ENCODE measurements around the gene RNU6-9.

Gene RNU6-9

DNA sequence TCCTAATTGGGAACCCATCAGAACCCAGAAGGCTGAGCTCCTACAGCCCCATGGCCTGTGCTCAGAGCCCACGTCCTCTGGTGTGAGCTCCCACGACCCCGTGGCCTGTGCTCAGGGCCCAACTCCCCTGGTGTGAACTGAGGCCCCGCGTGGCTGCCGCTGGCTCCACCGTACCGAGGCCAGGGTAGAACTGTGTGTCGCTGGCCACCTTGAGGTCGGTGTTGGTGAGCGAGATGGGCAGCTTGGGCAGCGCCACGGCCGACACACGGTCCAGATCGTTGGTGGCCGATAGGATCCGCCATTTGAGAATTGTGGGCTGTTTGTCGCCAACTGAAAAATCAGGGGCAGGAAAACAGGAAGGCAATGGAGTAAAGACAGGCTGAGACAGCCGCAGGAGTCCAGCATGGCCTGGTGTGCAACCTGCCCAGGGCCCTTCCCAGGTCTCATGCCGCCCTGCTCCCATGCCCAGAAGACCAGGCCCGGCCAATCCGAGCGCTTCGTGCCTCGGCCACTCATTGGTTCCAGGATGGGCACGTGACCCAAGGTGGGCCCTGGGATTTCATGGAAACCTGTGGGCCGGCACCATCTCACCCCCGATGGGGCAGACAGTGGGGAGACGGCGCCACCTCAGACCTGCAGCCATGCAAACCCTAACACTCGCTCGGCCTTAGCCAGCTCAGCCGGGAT is 11.8 kb upstream of the RNU6-9 start:
- peaks cover 69% of the 10 kb centered on the region for H3K36me3 ChIP-seq (ENCODE audit: insufficient read depth, low read length)
- H2AFZ ChIP-seq (ENCODE audit: low read depth, low read length) = no peak overlapping the region
- H4K20me1 ChIP-seq (ENCODE audit: insufficient read depth, low read length) = peaks cover 5% of the 10 kb centered on the region; the same call in 1 of the 2 replicates
- no peak overlapping the region for H3K27ac ChIP-seq (ENCODE audit: low read length)
- no peaks in the 10 kb centered on the region for H3K9me3 ChIP-seq (ENCODE audit: insufficient read depth, low read length, severe bottlenecking)
- H3K9ac ChIP-seq (ENCODE audit: low read depth, low read length) = no peak overlapping the region
- ATAC-seq (ENCODE audit: insufficient read depth, low read depth) (no peak), DNase-seq (no peak)
- TF ChIP-seq, protein P1, sequence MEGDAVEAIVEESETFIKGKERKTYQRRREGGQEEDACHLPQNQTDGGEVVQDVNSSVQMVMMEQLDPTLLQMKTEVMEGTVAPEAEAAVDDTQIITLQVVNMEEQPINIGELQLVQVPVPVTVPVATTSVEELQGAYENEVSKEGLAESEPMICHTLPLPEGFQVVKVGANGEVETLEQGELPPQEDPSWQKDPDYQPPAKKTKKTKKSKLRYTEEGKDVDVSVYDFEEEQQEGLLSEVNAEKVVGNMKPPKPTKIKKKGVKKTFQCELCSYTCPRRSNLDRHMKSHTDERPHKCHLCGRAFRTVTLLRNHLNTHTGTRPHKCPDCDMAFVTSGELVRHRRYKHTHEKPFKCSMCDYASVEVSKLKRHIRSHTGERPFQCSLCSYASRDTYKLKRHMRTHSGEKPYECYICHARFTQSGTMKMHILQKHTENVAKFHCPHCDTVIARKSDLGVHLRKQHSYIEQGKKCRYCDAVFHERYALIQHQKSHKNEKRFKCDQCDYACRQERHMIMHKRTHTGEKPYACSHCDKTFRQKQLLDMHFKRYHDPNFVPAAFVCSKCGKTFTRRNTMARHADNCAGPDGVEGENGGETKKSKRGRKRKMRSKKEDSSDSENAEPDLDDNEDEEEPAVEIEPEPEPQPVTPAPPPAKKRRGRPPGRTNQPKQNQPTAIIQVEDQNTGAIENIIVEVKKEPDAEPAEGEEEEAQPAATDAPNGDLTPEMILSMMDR (IDR thresholded peaks at IDR 0.05; ENCODE audit: borderline replicate concordance, extremely low read depth, low read length, poor library complexity, severe bottlenecking) = no peak
- H3K4me1 ChIP-seq (ENCODE audit: insufficient read depth, low read length) = no peaks in the 10 kb centered on the region
- no peaks in the 10 kb centered on the region for H3K27me3 ChIP-seq (ENCODE audit: insufficient read depth, low read length, poor library complexity)
- H3K4me3 ChIP-seq (ENCODE audit: low read depth in 1 of 2, low read length in 2 of 2) = no peak overlapping the region
- no peaks in the 10 kb centered on the region for H3K79me2 ChIP-seq (ENCODE audit: insufficient read depth, low read length)
- no peak overlapping the region for H3K4me2 ChIP-seq (ENCODE audit: insufficient read depth, low read length)

DNA sequence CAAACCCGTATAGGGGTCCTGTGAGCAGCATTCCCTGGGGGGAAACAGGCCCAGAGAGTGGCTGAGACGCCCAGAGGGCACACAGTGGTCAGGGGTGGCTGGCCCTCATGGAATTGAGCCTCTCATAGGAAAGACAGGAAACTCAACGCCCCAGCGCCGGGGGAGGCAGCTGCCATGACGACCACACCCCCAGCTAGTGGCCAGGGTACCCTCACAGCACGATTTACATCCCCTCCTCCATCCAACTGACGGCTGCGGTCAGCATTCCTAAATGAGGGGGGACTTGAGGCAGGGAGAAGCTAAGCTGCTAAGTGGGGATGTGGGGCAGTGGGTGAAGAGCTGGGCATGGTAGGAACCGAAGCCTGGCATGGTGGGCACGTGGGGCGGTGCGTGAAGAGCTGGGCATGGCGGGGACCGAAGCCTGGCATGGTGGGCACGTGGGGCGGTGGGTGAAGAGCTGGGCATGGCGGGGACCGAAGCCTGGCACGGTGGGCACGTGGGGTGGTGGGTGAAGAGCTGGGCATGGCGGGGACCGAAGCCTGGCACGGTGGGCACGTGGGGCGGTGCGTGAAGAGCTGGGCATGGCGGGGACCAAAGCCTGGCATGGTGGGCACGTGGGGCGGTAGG is 10.3 kb upstream of the RNU6-9 start:
- DNase-seq = no peak

DNA sequence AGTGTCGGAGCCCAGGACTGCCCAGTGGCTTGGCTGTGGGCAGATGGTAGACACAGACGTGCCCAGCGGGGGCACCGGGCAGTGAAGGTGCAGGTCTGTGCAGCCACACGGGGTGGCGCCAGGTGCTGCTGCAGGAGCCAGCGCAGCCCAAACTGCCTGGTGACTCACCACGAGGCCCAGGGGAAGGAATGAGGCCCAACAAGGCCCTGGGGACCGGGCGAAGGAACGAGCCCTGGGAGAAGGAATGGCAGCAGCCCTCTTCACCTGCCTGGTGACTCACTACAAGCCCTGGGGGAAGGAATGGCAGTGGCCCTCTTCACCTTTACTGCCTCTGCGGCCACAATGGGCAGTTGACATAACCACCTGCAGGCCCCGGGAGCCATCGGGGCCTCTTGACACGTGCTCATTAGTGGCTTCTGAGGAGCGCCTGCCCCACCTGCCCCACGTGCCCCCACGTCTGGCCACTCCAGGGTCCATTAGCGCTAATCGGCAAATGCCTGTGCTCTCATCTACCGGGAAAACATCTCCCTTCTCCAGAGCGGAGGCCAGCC is 9.5 kb upstream of the RNU6-9 start:
- Histone ChIP-seq H3K27ac (ENCODE audit: low read length) (no peak overlapping the region), H2AFZ (ENCODE audit: low read depth, low read length) (no peak overlapping the region), H3K9me3 (ENCODE audit: insufficient read depth, low read length, severe bottlenecking) (no peaks in the 10 kb centered on the region), H4K20me1 (ENCODE audit: insufficient read depth, low read length) (peaks cover 5% of the 10 kb centered on the region; the same call in 1 of the 2 replicates), H3K9ac (ENCODE audit: low read depth, low read length) (no peak overlapping the region), H3K79me2 (ENCODE audit: insufficient read depth, low read length) (no peaks in the 10 kb centered on the region), H3K4me3 (ENCODE audit: low read depth in 1 of 2, low read length in 2 of 2) (no peak overlapping the region), H3K4me1 (ENCODE audit: insufficient read depth, low read length) (no peaks in the 10 kb centered on the region), H3K27me3 (ENCODE audit: insufficient read depth, low read length, poor library complexity) (no peaks in the 10 kb centered on the region), H3K36me3 (ENCODE audit: insufficient read depth, low read length) (peaks cover 80% of the 10 kb centered on the region), H3K4me2 (ENCODE audit: insufficient read depth, low read length) (no peak overlapping the region)
- ATAC-seq (ENCODE audit: insufficient read depth, low read depth) = no peak
- TF ChIP-seq, protein P1 (IDR thresholded peaks at IDR 0.05; ENCODE audit: borderline replicate concordance, extremely low read depth, low read length, poor library complexity, severe bottlenecking) = no peak
- no peak for TF ChIP-seq EZH2 (IDR thresholded peaks at IDR 0.05; ENCODE audit: borderline replicate concordance, low read depth, low read length, severe bottlenecking)
- DNase-seq = no peak

More for the DNA sequence above, 10.3 kb upstream of the RNU6-9 start:
- H3K9me3 ChIP-seq (ENCODE audit: insufficient read depth, low read length, severe bottlenecking) = no peaks in the 10 kb centered on the region
- H3K27ac ChIP-seq (ENCODE audit: low read length) = no peak overlapping the region
- no peak for TF ChIP-seq EZH2 (IDR thresholded peaks at IDR 0.05; ENCODE audit: borderline replicate concordance, low read depth, low read length, severe bottlenecking)
- TF ChIP-seq, protein P1 (IDR thresholded peaks at IDR 0.05; ENCODE audit: borderline replicate concordance, extremely low read depth, low read length, poor library complexity, severe bottlenecking) = no peak
- H3K4me2 ChIP-seq (ENCODE audit: insufficient read depth, low read length) = no peak overlapping the region
- no peak overlapping the region for H3K9ac ChIP-seq (ENCODE audit: low read depth, low read length)
- ATAC-seq (ENCODE audit: insufficient read depth, low read depth) = no peak
- H3K79me2 ChIP-seq (ENCODE audit: insufficient read depth, low read length) = no peaks in the 10 kb centered on the region
- H4K20me1 ChIP-seq (ENCODE audit: insufficient read depth, low read length) = peaks cover 5% of the 10 kb centered on the region; the same call in 1 of the 2 replicates
- peaks cover 76% of the 10 kb centered on the region for H3K36me3 ChIP-seq (ENCODE audit: insufficient read depth, low read length)
- H3K27me3 ChIP-seq (ENCODE audit: insufficient read depth, low read length, poor library complexity) = no peaks in the 10 kb centered on the region
- no peak overlapping the region for H2AFZ ChIP-seq (ENCODE audit: low read depth, low read length)
- no peak overlapping the region for H3K4me3 ChIP-seq (ENCODE audit: low read depth in 1 of 2, low read length in 2 of 2)
- H3K4me1 ChIP-seq (ENCODE audit: insufficient read depth, low read length) = no peaks in the 10 kb centered on the region

Data from DND-41 (cell line).